Measurements from ENCODE around the gene FAM81B.

- no peak for TF ChIP-seq CTCF (IDR thresholded peaks at IDR 0.05)
- TF ChIP-seq POLR2A (IDR thresholded peaks at IDR 0.05) = no peak
Observed at GRCh38 chr5:95445995-95446394, 54.8 kb downstream of the FAM81B start.

All from heart left ventricle (tissue), 13 donors.